Measurements from ENCODE around the gene DAPK2. TPM values are rescaled to one million over a fixed set of nuclear protein-coding genes. Genes with fewer than 3 reads are reported as not detected.

Gene DAPK2
- total RNA-seq, 2 donors from 2014 or later: 28.8 to 57.6 TPM

MicroRNAs within 50 kb of the gene (microRNA counts, 767-probe panel; counts per million panel counts)
- microRNA hsa-miR-422a: 0 to 1,860 counts per million in 2 donors

Small RNAs within 50 kb of the gene (microRNA-seq; reads per million reads assigned to microRNA genes)
- 0 to 2.1 reads per million in 2 donors for gene MIR422A (ENCODE audit: borderline number of aligned reads in 2 of 2, borderline replicate concordance in 1 of 2)

Other genes with a start within 250 kb of the DAPK2 start
- gene HERC1, start 212.5 kb downstream of the DAPK2 start, total RNA-seq: 100 to 1,000 TPM in 1 of 2 donors, 10 to 100 TPM in 1; 96.9 to 120 TPM
- gene CIAO2A, start 47.4 kb upstream of the DAPK2 start, total RNA-seq: 10 to 100 TPM; 43.6 to 73.7 TPM
- gene SNX1, start 49.5 kb upstream of the DAPK2 start, total RNA-seq: 10 to 100 TPM; 44.8 to 57.1 TPM
- gene SNX22, start 105.2 kb upstream of the DAPK2 start, total RNA-seq: 10 to 100 TPM; 11.9 to 12.4 TPM
- 100 to 1,000 TPM; 139 to 189 TPM for gene PPIB, start 116.5 kb upstream of the DAPK2 start, total RNA-seq

Data from right atrium auricular region (tissue), 2 donors.